Right lobe of liver (tissue), 6 donors: ENCODE results near the gene DOK4. TPM values are rescaled to one million over a fixed set of nuclear protein-coding genes. Genes with fewer than 3 reads are reported as not detected.

Experiments used
- ATAC-seq, 4 donors: fragments of 200-7000 bp; cut with Tn5 transposase; one replicate each; pipeline ENCODE4 v1.9.1; 2020; ENCODE audit warnings: mild to moderate bottlenecking in 4 of 4, moderate library complexity in 4 of 4
- DNase-seq, 3 donors: peaks; one replicate each; pipeline ENCODE4 v3.0.0-alpha.2; 2020
- H3K27ac ChIP-seq, 3 donors: fragments of 200-600 bp; one replicate each; pipeline ENCODE4 v1.8.0; 2022
- H3K27me3 ChIP-seq, 2 donors: fragments of 200-600 bp; one replicate each; pipeline ENCODE4 v1.8.0; 2022
- H3K36me3 ChIP-seq, 4 donors: fragments of 200-600 bp; sonication (generic) in 1 of 4; one replicate each; pipeline versions ENCODE4 v1.5.1 to v1.8.0; 2017 to 2022; ENCODE audit warnings: control low read depth in 1 of 4
- H3K4me1 ChIP-seq, 4 donors: fragments of 200-600 bp; sonication (generic) in 1 of 4; one replicate each; pipeline versions ENCODE4 v1.5.1 to v1.8.0; 2017 to 2022; ENCODE audit warnings: control low read depth in 1 of 4
- H3K4me3 ChIP-seq, 3 donors: fragments of 200-600 bp; one replicate each; pipeline ENCODE4 v1.8.0; 2022
- H3K9me3 ChIP-seq, 4 donors: fragments of 200-600 bp; sonication (generic) in 1 of 4; one replicate each; pipeline versions ENCODE4 v1.5.1 to v1.8.0; 2017 to 2022; ENCODE audit warnings: control low read depth in 1 of 4
- POLR2A ChIP-seq: fragments of 450-650 bp; IDR thresholded peaks from one replicate; pipeline ENCODE4 v1.6.1; 2017; ENCODE audit warnings: antibody characterized with exemption, mild to moderate bottlenecking
- WGBS: methylation state at CpG from one replicate; pipeline ENCODE4 v1.1.6; 2018; ENCODE audit warnings: low coverage, low lambda C conversion rate; ENCODE audit not compliant: insufficient coverage; ENCODE audit errors: missing lambda C conversion rate; 5-methylcytosine and 5-hydroxymethylcytosine counted together
- intact Hi-C, 2 donors: fragments of 100-400 bp; cut with DNase I; formaldehyde crosslinking; loops; one replicate each; pipeline versions ENCODE4 v1.11.2 to v1.14.1; 2022
- total RNA-seq, 6 experiments: library from RNA; depleted of rRNA in 2 of 6; stranded (reverse); fragments of >200 nt in 2 of 6; fragmentation: NEBNext Ultra II Directional in 3 of 6; extraction: Animal tissue kit (Norgen Biotek cat#: 25700) in 3 of 6; gene quantifications; one replicate each; pipeline versions ENCODE4 v1.1.0 to v1.2.4, GENCODE V29; 2016 to 2023
- TF ChIP-seq, protein P1 (sequence below), 4 donors: fragments of 200-600 bp in 3 of 4; fragments of 450-650 bp in 1 of 4; IDR thresholded peaks; one replicate each; pipeline versions ENCODE4 v1.5.1 to v1.8.0; 2016 to 2022; ENCODE audit warnings: antibody characterized with exemption in 4 of 4, mild to moderate bottlenecking in 2 of 4
- donor health status: DM: no; HTN: yes; CAD: no.
- donor health status: DM: no; HTN: no; CAD: no.
- donor health status: DM: no; HTN: no; CAD: no.
- donor health status: DM: no; HTN: yes; CAD: no.
- donor health status: DM: no; HTN: yes; CAD: no.

DOK4 gene
- total RNA-seq, 6 experiments from 2014 or later, result 20.0 to 62.1 (median 36.7) TPM

DNA sequence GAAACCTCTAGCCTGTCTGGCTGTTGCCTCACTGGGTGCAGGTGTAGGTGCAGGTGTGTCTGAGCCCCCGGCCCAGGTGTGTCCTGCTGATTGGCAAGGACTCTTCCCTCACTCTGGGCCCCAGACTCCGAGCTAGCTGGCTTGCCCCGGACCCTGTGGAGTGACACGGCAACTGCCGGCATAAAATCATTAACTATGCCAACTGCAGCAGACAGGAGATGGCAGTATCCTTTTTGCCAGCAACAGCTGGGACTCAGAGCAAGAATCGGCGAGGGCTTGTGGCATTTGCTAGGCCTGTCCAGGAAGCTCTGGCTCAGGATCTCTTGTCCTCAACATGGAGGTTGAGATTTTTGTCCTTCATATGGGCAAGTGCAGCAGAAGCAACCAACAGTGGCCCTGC is 59.9 kb downstream of the DOK4 start:
- no peak overlapping the region for H3K27ac ChIP-seq
- H3K9me3 ChIP-seq, result no peaks in the 10 kb centered on the region
- DNase-seq (no peak), ATAC-seq (peak in 1 of 4 donors; percentile 29)
- TF ChIP-seq, protein P1, sequence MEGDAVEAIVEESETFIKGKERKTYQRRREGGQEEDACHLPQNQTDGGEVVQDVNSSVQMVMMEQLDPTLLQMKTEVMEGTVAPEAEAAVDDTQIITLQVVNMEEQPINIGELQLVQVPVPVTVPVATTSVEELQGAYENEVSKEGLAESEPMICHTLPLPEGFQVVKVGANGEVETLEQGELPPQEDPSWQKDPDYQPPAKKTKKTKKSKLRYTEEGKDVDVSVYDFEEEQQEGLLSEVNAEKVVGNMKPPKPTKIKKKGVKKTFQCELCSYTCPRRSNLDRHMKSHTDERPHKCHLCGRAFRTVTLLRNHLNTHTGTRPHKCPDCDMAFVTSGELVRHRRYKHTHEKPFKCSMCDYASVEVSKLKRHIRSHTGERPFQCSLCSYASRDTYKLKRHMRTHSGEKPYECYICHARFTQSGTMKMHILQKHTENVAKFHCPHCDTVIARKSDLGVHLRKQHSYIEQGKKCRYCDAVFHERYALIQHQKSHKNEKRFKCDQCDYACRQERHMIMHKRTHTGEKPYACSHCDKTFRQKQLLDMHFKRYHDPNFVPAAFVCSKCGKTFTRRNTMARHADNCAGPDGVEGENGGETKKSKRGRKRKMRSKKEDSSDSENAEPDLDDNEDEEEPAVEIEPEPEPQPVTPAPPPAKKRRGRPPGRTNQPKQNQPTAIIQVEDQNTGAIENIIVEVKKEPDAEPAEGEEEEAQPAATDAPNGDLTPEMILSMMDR (IDR thresholded peaks at IDR 0.05), result no peak
- TF ChIP-seq POLR2A, result no peak
- H3K27me3 ChIP-seq, result no peaks in the 10 kb centered on the region
- intact Hi-C loops, result loop anchor here in 1 of 2 donors (10.0 kb wide), 1 partner anchor 88 kb away; no protein-coding TSS in a partner anchor
- H3K4me1 ChIP-seq, result no peaks in the 10 kb centered on the region
- H3K4me3 ChIP-seq, result no peak overlapping the region
- 70% methylated on average over 2 of the region's 7 CpGs for WGBS
- H3K36me3 ChIP-seq, result peaks cover 3 to 33% (median 23%) of the 10 kb centered on the region in 4 donors

GRCh38 chr16:57424583-57424982 is 61.7 kb downstream of the DOK4 start:
- no peaks in the 10 kb centered on the region for H3K27me3 ChIP-seq
- no peaks in the 10 kb centered on the region for H3K9me3 ChIP-seq
- H3K4me3 ChIP-seq, result no peak overlapping the region
- no peak for ATAC-seq
- TF ChIP-seq POLR2A, result no peak
- TF ChIP-seq, protein P1 (IDR thresholded peaks at IDR 0.05), result no peak
- WGBS, result 67% methylated on average over 1 of the region's 3 CpGs
- no peak for DNase-seq
- intact Hi-C loops, result loop anchor here (5.0 to 10.0 kb wide), 2 partner anchors 90 to 93 kb away; no protein-coding TSS in a partner anchor
- peaks cover 0 to 18% (median 10%) of the 10 kb centered on the region in 4 donors for H3K36me3 ChIP-seq
- no peak overlapping the region for H3K27ac ChIP-seq
- no peaks in the 10 kb centered on the region for H3K4me1 ChIP-seq

GRCh38 chr16:57423152-57423551 is 63.1 kb downstream of the DOK4 start:
- 58% methylated on average over 2 of the region's 2 CpGs for WGBS
- intact Hi-C loops, result loop anchor here (5.0 to 10.0 kb wide), 2 partner anchors 92 to 94 kb away; no protein-coding TSS in a partner anchor
- no peak for TF ChIP-seq POLR2A
- TF ChIP-seq, protein P1 (IDR thresholded peaks at IDR 0.05), result no peak

DNA sequence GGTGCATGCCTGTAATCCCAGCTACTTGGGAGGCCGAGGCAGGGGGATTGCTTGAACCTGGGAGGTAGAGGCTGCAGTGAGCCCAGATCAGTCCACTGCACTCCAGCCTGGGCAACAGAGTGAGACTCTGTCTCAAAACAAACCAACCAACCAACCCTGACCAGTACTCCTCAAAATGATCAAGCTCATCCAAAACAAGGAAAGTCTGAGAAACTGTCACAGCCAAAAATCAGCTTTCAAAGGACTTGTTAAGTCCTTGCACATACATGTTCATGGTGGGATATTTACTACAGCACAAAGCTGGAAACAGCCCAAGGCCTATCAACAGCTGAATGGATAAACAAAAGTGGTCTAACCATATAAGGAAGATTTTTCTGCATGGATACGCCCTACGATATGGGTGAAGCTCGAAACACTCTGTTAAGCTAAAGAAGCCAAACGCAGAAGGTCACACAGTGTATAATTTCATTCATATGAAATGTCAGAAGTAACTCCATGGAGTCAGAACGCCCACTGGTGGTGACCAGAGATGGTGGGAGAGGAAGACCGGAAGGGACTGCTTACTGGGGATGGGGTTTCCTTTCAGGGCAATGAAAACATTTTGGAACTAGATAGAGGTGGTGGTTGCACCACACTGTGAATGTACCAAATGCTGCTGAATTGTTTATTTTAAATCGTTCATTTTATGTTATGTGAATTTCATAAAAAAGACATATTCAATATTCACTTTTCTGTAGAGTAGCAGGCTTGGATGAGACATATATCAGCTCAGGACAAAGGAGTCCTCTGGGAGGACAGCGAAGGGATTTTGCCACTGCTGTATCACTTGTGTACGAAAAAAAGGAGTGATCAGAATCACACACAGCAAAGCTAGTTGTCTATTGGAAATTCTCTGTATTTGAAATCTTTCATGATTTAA is 64.0 kb downstream of the DOK4 start:
- no peaks in the 10 kb centered on the region for H3K27me3 ChIP-seq
- no peaks in the 10 kb centered on the region for H3K9me3 ChIP-seq
- no peak overlapping the region for H3K27ac ChIP-seq
- 43% methylated on average over 9 of the region's 10 CpGs for WGBS
- intact Hi-C loops, result loop anchor here (5.0 to 10.0 kb wide), 2 partner anchors 93 to 95 kb away; no protein-coding TSS in a partner anchor
- no peak for TF ChIP-seq POLR2A
- TF ChIP-seq, protein P1 (IDR thresholded peaks at IDR 0.05), result peak; percentile 46 to 62 (median 58)
- H3K36me3 ChIP-seq, result peaks cover 0 to 6% (median 0%) of the 10 kb centered on the region in 4 donors
- H3K4me3 ChIP-seq, result no peak overlapping the region
- DNase-seq (no peak), ATAC-seq (peak in 2 of 4 donors; percentile 36 to 43)
- peaks cover 0 to 16% (median 6%) of the 10 kb centered on the region in 4 donors for H3K4me1 ChIP-seq

More at GRCh38 chr16:57423152-57423551, 63.1 kb downstream of the DOK4 start:
- no peak for ATAC-seq
- Histone ChIP-seq H3K9me3 (no peaks in the 10 kb centered on the region), H3K27ac (no peak overlapping the region), H3K27me3 (no peaks in the 10 kb centered on the region), H3K4me1 (peaks cover 0 to 9% (median 3%) of the 10 kb centered on the region in 4 donors), H3K36me3 (peaks cover 0 to 6% (median 2%) of the 10 kb centered on the region in 4 donors), H3K4me3 (no peak overlapping the region)
- DNase-seq, result no peak

Other genes starting within 250 kb of the DOK4 start
- gene ARL2BP, start 241.2 kb downstream of the DOK4 start, total RNA-seq, result 10 to 100 TPM; 19.3 to 26.8 (median 22.0) TPM
- 1 to 10 TPM; 2.1 to 7.4 (median 3.8) TPM for gene PLLP, start 201.8 kb downstream of the DOK4 start, total RNA-seq
- under 1 TPM in 2 of 6 experiments, not detected in 4; 0.12 to 0.16 TPM for gene CCL22, start 127.7 kb downstream of the DOK4 start, total RNA-seq
- gene CX3CL1, start 114.0 kb downstream of the DOK4 start, total RNA-seq, result 10 to 100 TPM in 3 of 6 experiments, 1 to 10 TPM in 3; 3.3 to 20.5 (median 9.8) TPM
- gene CCL17, start 81.7 kb downstream of the DOK4 start, total RNA-seq, result not detected
- 10 to 100 TPM; 23.3 to 27.4 (median 23.9) TPM for gene CIAPIN1, start 39.1 kb downstream of the DOK4 start, total RNA-seq
- gene COQ9, start 39.0 kb downstream of the DOK4 start, total RNA-seq, result 10 to 100 TPM; 43.2 to 81.4 (median 55.3) TPM
- gene POLR2C, start 23.8 kb downstream of the DOK4 start, total RNA-seq, result 10 to 100 TPM; 27.7 to 70.2 (median 35.4) TPM
- gene CCDC102A, start 50.1 kb upstream of the DOK4 start, total RNA-seq, result 1 to 10 TPM in 5 of 6 experiments, under 1 TPM in 1; 0.97 to 1.9 (median 1.2) TPM
- under 1 TPM in 4 of 6 experiments, not detected in 2; 0.09 to 0.54 (median 0.18) TPM for gene ADGRG5, start 56.1 kb upstream of the DOK4 start, total RNA-seq
- 1 to 10 TPM; 1.8 to 4.2 (median 3.4) TPM for gene ADGRG1, start 142.1 kb upstream of the DOK4 start, total RNA-seq
- gene ADGRG3, start 181.8 kb upstream of the DOK4 start, total RNA-seq, result 1 to 10 TPM in 1 of 6 experiments, under 1 TPM in 5; 0.37 to 1.6 (median 0.83) TPM
- gene DRC7, start 208.3 kb upstream of the DOK4 start, total RNA-seq, result under 1 TPM; 0.06 to 0.37 (median 0.19) TPM
- 10 to 100 TPM in 2 of 6 experiments, 1 to 10 TPM in 4; 5.6 to 17.5 (median 8.5) TPM for gene KATNB1, start 249.3 kb upstream of the DOK4 start, total RNA-seq